ENCODE results near the gene ZNF768. TPM values are rescaled to one million over a fixed set of nuclear protein-coding genes. Genes with fewer than 3 reads are reported as not detected.

The ZNF768 gene
- total and polyA plus RNA-seq, 2 of the 13 experiments (the other 11 are each of a cell fraction or from before 2014, with no cell fraction given), result 26.7 to 34.4 TPM

GRCh38 chr16:30571445-30572322, 45.3 kb upstream of the ZNF768 start, which contains the start of gene ZNF688 (continued):
- no peak for TF ChIP-seq ZFP62 (CRISPR knock-in tag; IDR thresholded peaks at IDR 0.05)
- TF ChIP-seq MYPOP (CRISPR knock-in tag; IDR thresholded peaks at IDR 0.05), result peak; percentile 74
- no peak; the same call in 1 of the 2 replicates for TF ChIP-seq ZKSCAN5 (CRISPR knock-in tag; IDR thresholded peaks at IDR 0.05)
- TF ChIP-seq ZNF18 (CRISPR knock-in tag; IDR thresholded peaks at IDR 0.05; ENCODE audit: insufficient replicate concordance), result no peak
- peak in 1 of 2 experiments; percentile 68; a peak in 2 of 4 replicates for TF ChIP-seq KLF16 (CRISPR knock-in tag; IDR thresholded peaks at IDR 0.05)
- TF ChIP-seq THRA (CRISPR knock-in tag; IDR thresholded peaks at IDR 0.05; ENCODE audit: borderline replicate concordance), result 0 out of 2 replicates have a peak, but pooled peaks have one; percentile 6
- no peak for TF ChIP-seq SKI (IDR thresholded peaks at IDR 0.05; ENCODE audit: partially characterized antibody)
- no peak for TF ChIP-seq STAT5B (CRISPR knock-in tag; IDR thresholded peaks at IDR 0.05)
- TF ChIP-seq NBN (conservative IDR thresholded peaks at IDR 0.05), result no peak
- TF ChIP-seq NFRKB (IDR thresholded peaks at IDR 0.05), result peak; percentile 83
- peak; percentile 61; the same call in 1 of the 2 replicates for TF ChIP-seq RFX1 (IDR thresholded peaks at IDR 0.05)
- TF ChIP-seq THAP9 (CRISPR knock-in tag; IDR thresholded peaks at IDR 0.05; ENCODE audit: borderline replicate concordance), result peak; percentile 94
- TF ChIP-seq ZFP36L2 (CRISPR knock-in tag; IDR thresholded peaks at IDR 0.05), result no peak
- TF ChIP-seq ZNF674 (CRISPR knock-in tag; IDR thresholded peaks at IDR 0.05; ENCODE audit: low read depth), result no peak
- no peak for TF ChIP-seq NCOA2 (CRISPR knock-in tag; IDR thresholded peaks at IDR 0.05)
- no peak for TF ChIP-seq AGO1 (IDR thresholded peaks at IDR 0.05; ENCODE audit: low read depth, low read length, poor library complexity, severe bottlenecking)
- TF ChIP-seq ZNF678 (CRISPR knock-in tag; IDR thresholded peaks at IDR 0.05), result no peak
- 0 out of 2 replicates have a peak, but pooled peaks have one; percentile 41 for TF ChIP-seq ZNF263 (CRISPR knock-in tag; IDR thresholded peaks at IDR 0.05)

All from HepG2 (cell line).